CMK (cell line): ENCODE measurements around the gene CDK5RAP1.

ENCODE experiments used
- DNase-seq: peaks from one replicate; pipeline ENCODE4 v3.0.0-alpha.2; 2010; ENCODE audit warnings: low read depth

Gene CDK5RAP1

DNA sequence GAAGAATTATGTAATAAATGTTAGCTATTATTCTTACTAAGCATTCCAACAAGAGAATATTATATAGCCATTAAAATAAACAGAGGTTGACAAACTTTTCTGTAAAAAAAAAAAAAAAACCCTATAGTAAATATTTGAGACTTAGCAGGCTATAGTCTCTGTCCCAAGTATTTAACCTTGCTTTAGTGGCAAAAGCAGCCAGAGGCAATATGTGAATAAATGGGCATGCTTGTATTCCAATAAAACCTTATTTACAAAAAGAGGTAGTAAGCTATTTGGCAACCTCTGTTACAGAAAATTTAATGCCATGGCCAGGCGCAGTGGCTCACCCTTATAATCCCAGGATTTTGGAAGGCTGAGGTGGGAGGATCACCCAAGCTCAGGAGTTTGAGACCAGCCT is 14.6 kb downstream of the CDK5RAP1 start:
- DNase-seq, result no peak

DNA sequence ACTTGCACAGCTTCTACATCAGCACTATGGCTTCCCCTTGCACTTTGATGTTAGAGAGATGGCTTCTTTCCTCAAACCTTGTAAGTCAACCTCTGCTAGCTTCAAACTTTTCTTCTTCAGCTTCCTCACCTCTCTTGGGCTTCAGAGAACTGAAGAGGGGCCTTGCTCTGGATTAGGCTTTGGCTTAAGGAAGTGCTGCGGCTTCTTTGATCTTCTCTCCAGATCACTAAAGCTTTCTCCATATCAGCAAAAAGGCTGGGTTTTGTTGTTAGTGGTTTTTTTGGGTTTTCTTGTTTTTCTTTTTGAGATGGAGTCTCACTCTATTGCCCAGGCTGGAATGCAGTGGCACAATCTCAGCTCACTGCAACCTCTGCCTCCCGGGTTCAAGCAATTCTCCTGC is 24.0 kb downstream of the CDK5RAP1 start:
- no peak for DNase-seq

GRCh38 chr20:33373735-33374605 is 27.3 kb downstream of the CDK5RAP1 start:
- DNase-seq, result no peak

DNA sequence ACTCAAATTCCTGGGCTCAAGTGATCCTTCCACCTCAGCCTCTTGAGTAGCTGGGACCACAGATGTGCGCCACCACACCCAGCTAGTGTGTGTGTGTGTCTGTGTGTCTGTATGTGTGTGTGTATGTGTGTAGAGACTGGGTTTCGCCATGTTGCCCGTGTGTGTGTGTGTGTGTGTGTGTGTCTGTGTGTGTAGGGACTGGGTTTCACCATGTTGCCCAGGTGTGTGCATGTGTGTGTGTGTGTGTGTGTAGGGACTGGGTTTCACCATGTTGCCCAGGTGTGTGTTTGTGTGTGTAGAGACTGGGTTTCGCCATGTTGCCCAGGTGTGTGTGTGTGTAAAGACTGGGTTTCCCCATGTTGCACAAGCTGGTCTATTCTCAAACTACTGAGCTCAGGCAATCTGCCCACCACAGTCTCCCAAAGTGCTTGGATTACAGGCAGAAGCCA is 28.3 kb downstream of the CDK5RAP1 start:
- DNase-seq, result no peak

GRCh38 chr20:33370291-33370690 is 31.0 kb downstream of the CDK5RAP1 start:
- no peak for DNase-seq

DNA sequence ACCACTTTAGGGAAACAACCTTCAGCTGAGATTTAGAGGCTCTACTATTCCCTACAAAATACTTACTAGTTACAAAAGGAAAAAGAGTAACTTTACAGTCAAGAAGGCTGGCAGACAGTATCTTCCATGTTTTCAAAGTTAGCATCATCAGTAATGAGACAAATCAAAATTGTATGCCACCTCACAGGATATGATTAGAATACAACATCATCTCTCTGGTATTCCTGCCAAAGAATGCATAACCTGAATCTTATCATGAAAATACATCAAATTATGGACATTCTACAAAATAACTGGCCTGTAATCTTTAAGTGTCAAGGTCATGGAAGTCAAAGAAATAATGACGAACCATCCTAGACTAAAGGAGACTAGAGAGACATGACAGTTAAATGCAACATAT is 38.4 kb downstream of the CDK5RAP1 start:
- DNase-seq, result no peak

GRCh38 chr20:33359399-33360261 is 41.7 kb downstream of the CDK5RAP1 start:
- DNase-seq, result no peak

DNA sequence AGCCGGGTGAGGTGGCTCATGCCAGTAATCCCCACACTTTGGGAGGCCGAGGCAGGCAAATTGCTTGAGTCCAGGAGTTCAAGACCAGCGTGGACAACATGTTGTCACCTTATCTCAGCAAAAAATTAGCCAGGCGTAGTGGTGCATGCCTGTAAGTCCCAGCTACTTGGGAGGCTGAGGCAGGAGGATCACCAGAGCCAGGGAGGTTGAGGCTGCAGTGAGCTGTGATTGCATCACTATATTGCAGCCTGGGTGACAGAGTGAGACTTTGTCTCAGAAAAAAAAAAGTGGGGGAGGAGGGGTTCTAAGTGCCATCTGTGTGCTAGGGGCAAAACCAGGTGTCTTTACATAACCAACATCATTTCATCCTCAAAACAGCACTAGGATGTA is 48.3 kb downstream of the CDK5RAP1 start:
- no peak for DNase-seq

GRCh38 chr20:33352258-33353012 is 48.9 kb downstream of the CDK5RAP1 start:
- no peak for DNase-seq

DNA sequence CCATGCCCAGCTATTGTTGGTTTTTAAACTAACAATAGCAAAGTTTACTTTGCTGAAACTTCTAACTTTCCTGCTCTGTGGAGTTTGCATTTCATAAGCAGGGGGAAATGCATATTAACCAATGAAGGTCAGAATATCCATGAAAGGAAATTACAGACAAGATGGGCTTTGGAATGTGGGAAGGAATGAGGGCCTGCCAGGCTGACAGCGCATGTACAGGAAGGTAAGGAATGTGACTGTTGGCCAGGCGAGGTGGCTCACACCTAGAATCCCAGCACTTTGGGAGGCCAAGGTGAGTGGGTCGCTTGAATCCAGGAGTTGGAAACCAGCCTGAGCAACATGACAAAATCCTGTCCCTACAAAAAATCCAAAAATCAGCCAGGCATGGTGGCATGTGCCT is 49.6 kb downstream of the CDK5RAP1 start:
- no peak for DNase-seq

DNA sequence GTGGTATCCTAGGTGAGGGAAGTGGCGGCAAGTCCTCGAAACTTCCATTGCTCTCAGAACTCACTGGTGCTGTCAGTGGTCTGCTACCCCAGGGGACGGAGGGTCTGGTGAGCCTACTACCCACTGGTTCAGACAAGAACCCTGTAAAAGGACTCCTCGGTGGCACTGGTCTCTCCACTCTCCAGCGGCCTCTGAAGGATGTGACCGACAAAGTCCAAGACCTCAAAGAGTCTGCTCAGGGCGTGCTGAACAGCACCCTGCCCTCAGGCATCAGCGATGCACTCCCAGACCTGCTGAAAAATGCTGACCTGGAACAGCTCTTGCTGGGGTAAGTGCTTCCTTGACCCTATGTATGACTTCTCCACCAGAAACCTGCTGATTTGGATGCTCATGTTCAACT is 51.8 kb downstream of the CDK5RAP1 start:
- no peak for DNase-seq

DNA sequence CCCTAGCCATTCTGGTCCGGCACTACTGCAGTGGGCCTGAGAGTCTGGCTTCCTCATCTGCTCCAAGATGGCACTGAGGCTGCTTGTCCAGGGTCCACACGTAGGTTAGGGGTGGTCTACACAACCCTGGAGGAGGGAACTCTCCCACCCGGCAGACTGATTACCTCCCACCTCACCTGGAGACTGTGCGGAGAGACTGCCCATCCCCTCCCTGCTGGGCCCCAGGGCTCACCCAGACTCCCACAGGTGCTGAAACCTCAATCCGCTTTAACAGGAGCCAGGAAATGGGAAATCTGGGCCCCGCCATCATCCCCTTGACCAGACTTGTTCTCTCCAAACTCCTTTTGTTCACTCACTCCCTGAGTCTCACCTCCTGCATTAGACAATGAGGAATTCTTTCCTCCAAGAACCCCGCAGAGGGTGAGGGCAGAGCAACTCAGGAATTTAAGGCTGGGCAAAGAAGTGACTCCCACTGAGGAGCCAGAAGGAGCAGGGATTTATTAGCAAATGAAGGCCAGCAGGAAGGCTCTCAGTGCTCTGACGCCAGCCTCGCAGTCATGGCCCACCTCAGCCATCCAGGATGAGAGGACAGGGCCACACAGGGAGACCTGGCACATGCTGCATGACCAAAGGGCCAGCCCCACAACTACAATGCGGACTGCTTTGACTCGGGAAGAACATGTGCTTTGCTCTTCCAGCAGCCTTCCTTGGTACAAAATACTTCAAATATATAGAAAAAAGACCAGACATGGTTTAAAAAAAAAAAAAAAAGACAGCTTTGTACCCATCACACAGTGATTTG is 53.0 kb downstream of the CDK5RAP1 start:
- DNase-seq, result no peak

DNA sequence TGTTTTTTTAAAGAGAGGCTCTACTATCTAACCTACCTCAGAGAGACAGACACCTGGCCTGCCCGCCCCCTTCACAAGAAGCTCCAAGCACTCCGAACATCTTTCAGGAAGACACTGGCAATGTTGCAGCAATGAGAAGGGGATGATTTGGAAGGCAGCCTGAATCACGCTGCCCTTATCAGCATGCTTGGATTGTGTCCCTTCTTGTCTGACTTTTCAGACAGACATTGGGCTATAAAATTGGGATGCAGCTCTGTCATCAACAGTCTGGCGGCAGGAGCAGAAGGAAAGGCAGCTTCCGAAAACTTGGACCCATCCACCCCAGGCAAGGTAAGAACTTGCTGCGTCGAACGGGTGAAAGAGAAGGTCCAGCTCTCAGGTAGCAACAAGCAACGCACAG is 56.0 kb downstream of the CDK5RAP1 start:
- no peak for DNase-seq

DNA sequence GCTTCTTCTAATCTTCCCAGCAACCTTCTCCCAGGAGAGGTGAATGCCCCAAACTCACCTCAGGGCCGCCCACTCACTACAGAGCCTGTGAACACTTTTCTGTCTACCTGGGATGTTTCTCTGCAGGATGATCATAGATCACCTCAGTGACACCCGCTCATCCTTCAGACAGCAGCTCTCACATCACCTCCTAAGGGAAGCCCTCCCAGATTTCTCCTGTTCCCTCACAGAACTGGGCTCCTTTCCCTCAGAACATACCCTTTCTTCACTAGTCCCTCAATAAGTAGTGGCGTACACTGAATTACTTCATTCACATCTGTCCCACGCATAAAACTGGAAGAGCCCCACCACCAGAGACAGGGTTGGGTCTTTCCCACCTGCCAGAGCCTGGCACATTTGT is 57.8 kb downstream of the CDK5RAP1 start:
- no peak for DNase-seq

GRCh38 chr20:33339515-33340058 is 61.7 kb downstream of the CDK5RAP1 start:
- DNase-seq, result peak; percentile 77

- no peak for DNase-seq
Observed at GRCh38 chr20:33338467-33339258, 62.7 kb downstream of the CDK5RAP1 start.

DNA sequence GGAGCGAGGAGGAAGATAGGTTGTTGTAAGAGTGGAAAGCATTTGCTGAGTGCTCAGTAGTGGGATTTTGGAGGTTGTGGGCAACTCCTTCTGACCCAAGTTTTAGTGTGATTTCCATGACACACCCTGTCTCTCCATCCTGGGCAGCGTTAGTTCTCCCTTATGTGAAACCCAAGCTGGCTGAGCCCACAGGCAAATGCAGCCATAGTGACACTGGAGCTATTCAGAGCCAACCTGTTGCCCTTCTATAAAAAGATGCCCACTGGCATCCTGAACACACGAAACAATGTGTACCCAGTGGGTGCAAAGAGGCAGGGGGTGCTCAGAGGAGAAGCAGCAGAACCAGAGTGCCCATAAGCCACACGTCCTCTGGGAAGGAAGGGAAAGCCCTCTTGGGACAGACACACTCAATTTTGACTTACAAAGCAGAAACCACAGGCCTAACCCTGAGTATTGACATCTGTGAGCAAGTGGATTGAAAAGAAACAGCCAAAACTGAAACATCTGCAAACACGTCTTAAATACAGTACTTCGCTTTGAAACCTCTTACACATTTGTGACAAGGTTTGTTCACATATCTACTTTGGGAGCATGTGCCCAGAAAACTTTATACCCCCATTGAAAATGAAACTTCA is 63.7 kb downstream of the CDK5RAP1 start:
- no peak for DNase-seq

GRCh38 chr20:33337119-33337518 is 64.2 kb downstream of the CDK5RAP1 start:
- no peak for DNase-seq

- DNase-seq, result no peak
Observed at GRCh38 chr20:33336375-33336774, 64.9 kb downstream of the CDK5RAP1 start.

GRCh38 chr20:33334111-33334510 is 67.2 kb downstream of the CDK5RAP1 start:
- DNase-seq, result no peak
